ENCODE data around the gene DTX1. TPM values are rescaled to one million over a fixed set of nuclear protein-coding genes. Genes with fewer than 3 reads are reported as not detected.

DTX1 gene
- total and polyA plus RNA-seq, 4 donors: 2.1 to 33.2 (median 10.0) TPM

DNA sequence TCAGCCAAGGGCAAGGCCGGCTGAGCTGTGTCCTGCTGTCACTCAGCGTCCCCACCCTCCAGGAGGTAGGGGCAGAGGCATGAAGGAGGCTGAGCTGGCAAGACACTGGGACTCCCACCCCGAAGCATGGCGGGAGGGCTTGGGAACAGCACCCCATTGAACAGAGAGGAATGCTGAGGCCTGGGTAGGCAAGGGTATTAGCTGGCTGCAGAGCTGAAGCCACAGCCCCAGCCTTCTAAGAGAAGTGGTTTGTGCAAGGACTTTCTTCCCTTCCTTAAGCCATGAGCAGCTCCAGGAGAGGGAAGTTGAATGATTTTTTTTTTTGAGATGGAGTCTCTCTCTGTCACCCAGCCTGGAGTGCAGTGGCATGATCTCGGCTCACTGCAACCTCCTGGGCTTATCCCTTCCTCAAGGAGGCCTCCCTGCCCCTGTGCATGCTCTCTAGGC, 86.4 kb downstream of the DTX1 start (continued):
- no peak for TF ChIP-seq RXRA (IDR thresholded peaks at IDR 0.05)

DNA sequence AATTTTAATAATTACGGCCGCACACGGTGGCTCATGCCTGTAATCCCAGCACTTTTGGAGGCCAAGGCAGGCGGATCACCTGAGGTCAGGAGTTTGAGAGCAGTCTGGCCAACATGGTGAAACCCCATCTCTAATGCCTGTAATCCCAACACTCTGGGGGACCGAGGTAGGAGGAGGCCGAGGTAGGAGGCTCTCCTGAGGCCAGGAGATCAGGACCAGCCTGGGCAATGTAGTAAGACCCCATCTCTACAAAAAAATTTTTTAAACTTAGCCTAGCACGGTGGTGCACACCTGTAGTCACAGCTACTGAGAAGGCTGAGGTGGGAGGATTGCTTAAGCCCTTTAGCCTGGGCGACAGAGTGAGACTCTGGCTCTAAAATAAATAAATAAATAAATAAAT, 87.4 kb downstream of the DTX1 start:
- WGBS: 91% methylated on average over 8 of the region's 8 CpGs
- Histone ChIP-seq H3K27me3 (ENCODE audit: control insufficient read depth in 4 of 4, insufficient read depth in 4 of 4, low read length in 3 of 4) (no peaks in the 10 kb centered on the region), H3K27ac (ENCODE audit: low read depth in 1 of 2, low read length in 2 of 2) (no peak overlapping the region), H3K4me3 (ENCODE audit: low read depth in 1 of 3, low read length in 3 of 3) (no peak overlapping the region), H3K4me1 (ENCODE audit: control insufficient read depth in 4 of 4, insufficient read depth in 4 of 4, low read length in 3 of 4) (no peaks in the 10 kb centered on the region), H3K9me3 (ENCODE audit: control insufficient read depth in 4 of 4, low read length in 3 of 4) (no peaks in the 10 kb centered on the region), H3K9ac (ENCODE audit: low read depth in 1 of 2, low read length in 2 of 2) (no peak overlapping the region), H3K36me3 (ENCODE audit: control insufficient read depth in 4 of 4, insufficient read depth in 3 of 4, low read depth in 1 of 4, low read length in 3 of 4) (no peaks in the 10 kb centered on the region)
- TF ChIP-seq FOXA2 (IDR thresholded peaks at IDR 0.05): no peak
- no peak for TF ChIP-seq RAD21 (IDR thresholded peaks at IDR 0.05)
- TF ChIP-seq REST (IDR thresholded peaks at IDR 0.05): no peak
- no peak for TF ChIP-seq MAX (IDR thresholded peaks at IDR 0.05)
- TF ChIP-seq SP1 (IDR thresholded peaks at IDR 0.05): no peak
- no peak for TF ChIP-seq YY1 (IDR thresholded peaks at IDR 0.05)
- no peak for TF ChIP-seq NR2F2 (IDR thresholded peaks at IDR 0.05)
- TF ChIP-seq RXRA (IDR thresholded peaks at IDR 0.05): no peak
- no peak for TF ChIP-seq EGR1 (IDR thresholded peaks at IDR 0.05; ENCODE audit: low read depth in 2 of 2)
- no peak for TF ChIP-seq HNF4G (IDR thresholded peaks at IDR 0.05)
- TF ChIP-seq, protein P1, sequence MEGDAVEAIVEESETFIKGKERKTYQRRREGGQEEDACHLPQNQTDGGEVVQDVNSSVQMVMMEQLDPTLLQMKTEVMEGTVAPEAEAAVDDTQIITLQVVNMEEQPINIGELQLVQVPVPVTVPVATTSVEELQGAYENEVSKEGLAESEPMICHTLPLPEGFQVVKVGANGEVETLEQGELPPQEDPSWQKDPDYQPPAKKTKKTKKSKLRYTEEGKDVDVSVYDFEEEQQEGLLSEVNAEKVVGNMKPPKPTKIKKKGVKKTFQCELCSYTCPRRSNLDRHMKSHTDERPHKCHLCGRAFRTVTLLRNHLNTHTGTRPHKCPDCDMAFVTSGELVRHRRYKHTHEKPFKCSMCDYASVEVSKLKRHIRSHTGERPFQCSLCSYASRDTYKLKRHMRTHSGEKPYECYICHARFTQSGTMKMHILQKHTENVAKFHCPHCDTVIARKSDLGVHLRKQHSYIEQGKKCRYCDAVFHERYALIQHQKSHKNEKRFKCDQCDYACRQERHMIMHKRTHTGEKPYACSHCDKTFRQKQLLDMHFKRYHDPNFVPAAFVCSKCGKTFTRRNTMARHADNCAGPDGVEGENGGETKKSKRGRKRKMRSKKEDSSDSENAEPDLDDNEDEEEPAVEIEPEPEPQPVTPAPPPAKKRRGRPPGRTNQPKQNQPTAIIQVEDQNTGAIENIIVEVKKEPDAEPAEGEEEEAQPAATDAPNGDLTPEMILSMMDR (IDR thresholded peaks at IDR 0.05; ENCODE audit: low read depth, low read length, missing input control): no peak
- no peak for TF ChIP-seq TAF1 (conservative IDR thresholded peaks at IDR 0.05)
- no peak for TF ChIP-seq FOXA1 (IDR thresholded peaks at IDR 0.05)
- DNase-seq (ENCODE audit: low spot score): no peak

GRCh38 chr12:113144806-113145205, 88.3 kb downstream of the DTX1 start:
- WGBS: 79% methylated on average over 5 of the region's 5 CpGs

More at GRCh38 chr12:113144806-113145205, 88.3 kb downstream of the DTX1 start:
- H3K27ac ChIP-seq (ENCODE audit: low read depth in 1 of 2, low read length in 2 of 2): no peak overlapping the region
- no peaks in the 10 kb centered on the region for H3K4me1 ChIP-seq (ENCODE audit: control insufficient read depth in 4 of 4, insufficient read depth in 4 of 4, low read length in 3 of 4)
- DNase-seq (ENCODE audit: low spot score): no peak
- H3K27me3 ChIP-seq (ENCODE audit: control insufficient read depth in 4 of 4, insufficient read depth in 4 of 4, low read length in 3 of 4): no peaks in the 10 kb centered on the region
- no peak overlapping the region for H3K4me3 ChIP-seq (ENCODE audit: low read depth in 1 of 3, low read length in 3 of 3)
- TF ChIP-seq, protein P1 (IDR thresholded peaks at IDR 0.05; ENCODE audit: low read depth, low read length, missing input control): no peak
- TF ChIP-seq YY1 (IDR thresholded peaks at IDR 0.05): no peak
- TF ChIP-seq, protein P2, sequence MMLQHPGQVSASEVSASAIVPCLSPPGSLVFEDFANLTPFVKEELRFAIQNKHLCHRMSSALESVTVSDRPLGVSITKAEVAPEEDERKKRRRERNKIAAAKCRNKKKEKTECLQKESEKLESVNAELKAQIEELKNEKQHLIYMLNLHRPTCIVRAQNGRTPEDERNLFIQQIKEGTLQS (IDR thresholded peaks at IDR 0.05): no peak
- TF ChIP-seq, protein P3, sequence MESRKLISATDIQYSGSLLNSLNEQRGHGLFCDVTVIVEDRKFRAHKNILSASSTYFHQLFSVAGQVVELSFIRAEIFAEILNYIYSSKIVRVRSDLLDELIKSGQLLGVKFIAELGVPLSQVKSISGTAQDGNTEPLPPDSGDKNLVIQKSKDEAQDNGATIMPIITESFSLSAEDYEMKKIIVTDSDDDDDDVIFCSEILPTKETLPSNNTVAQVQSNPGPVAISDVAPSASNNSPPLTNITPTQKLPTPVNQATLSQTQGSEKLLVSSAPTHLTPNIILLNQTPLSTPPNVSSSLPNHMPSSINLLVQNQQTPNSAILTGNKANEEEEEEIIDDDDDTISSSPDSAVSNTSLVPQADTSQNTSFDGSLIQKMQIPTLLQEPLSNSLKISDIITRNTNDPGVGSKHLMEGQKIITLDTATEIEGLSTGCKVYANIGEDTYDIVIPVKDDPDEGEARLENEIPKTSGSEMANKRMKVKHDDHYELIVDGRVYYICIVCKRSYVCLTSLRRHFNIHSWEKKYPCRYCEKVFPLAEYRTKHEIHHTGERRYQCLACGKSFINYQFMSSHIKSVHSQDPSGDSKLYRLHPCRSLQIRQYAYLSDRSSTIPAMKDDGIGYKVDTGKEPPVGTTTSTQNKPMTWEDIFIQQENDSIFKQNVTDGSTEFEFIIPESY (IDR thresholded peaks at IDR 0.05): no peak
- TF ChIP-seq FOXA2 (IDR thresholded peaks at IDR 0.05): no peak
- no peak for TF ChIP-seq EGR1 (IDR thresholded peaks at IDR 0.05; ENCODE audit: low read depth in 2 of 2)
- no peak overlapping the region for H3K9ac ChIP-seq (ENCODE audit: low read depth in 1 of 2, low read length in 2 of 2)
- H3K9me3 ChIP-seq (ENCODE audit: control insufficient read depth in 4 of 4, low read length in 3 of 4): no peaks in the 10 kb centered on the region
- H3K36me3 ChIP-seq (ENCODE audit: control insufficient read depth in 4 of 4, insufficient read depth in 3 of 4, low read depth in 1 of 4, low read length in 3 of 4): no peaks in the 10 kb centered on the region

Measured in liver (tissue), 9 donors.